HepG2 (cell line): ENCODE results near the gene SLC35A1. TPM values are rescaled to one million over a fixed set of nuclear protein-coding genes. Genes with fewer than 3 reads are reported as not detected.
A peak's percentile ranks its signal among the peaks of the same experiment; 100 is the strongest.

Experiments used
- BORCS8-MEF2B ChIP-seq: sonication (generic); formaldehyde crosslinking; IDR thresholded peaks from 2 replicates; pipeline ENCODE4 v1.8.0; 2022; ENCODE audit warnings: mild to moderate bottlenecking, missing genetic modification reagents
- DPF2 ChIP-seq: sonication (generic); formaldehyde crosslinking; IDR thresholded peaks from 2 replicates; pipeline ENCODE4 v1.4.0; 2020; ENCODE audit warnings: mild to moderate bottlenecking, low read depth, missing genetic modification reagents, borderline replicate concordance
- MIXL1 ChIP-seq: IDR thresholded peaks from 2 replicates; pipeline ENCODE4 v1.6.1; 2016
- NCOA1 ChIP-seq: sonication (generic); formaldehyde crosslinking; IDR thresholded peaks from 2 replicates; pipeline ENCODE4 v1.9.0; 2021; ENCODE audit warnings: missing genetic modification reagents
- PAXIP1 ChIP-seq: sonication (generic); formaldehyde crosslinking; conservative IDR thresholded peaks from 2 replicates; pipeline ENCODE4 v1.4.0; 2020; ENCODE audit warnings: mild to moderate bottlenecking, missing genetic modification reagents, moderate library complexity
- PHF21A ChIP-seq: sonication (generic); formaldehyde crosslinking; IDR thresholded peaks from 2 replicates; pipeline ENCODE4 v1.5.0; 2020; ENCODE audit warnings: mild to moderate bottlenecking, missing genetic modification reagents
- REL ChIP-seq: sonication (generic); formaldehyde crosslinking; conservative IDR thresholded peaks from 2 replicates; pipeline ENCODE4 v1.8.0; 2022; ENCODE audit warnings: mild to moderate bottlenecking, missing genetic modification reagents, moderate library complexity
- REPIN1 ChIP-seq: sonication (generic); formaldehyde crosslinking; IDR thresholded peaks from 2 replicates; pipeline ENCODE4 v1.8.0; 2022; ENCODE audit warnings: missing genetic modification reagents, low read depth, mild to moderate bottlenecking, borderline replicate concordance
- TFDP1 ChIP-seq: IDR thresholded peaks from 2 replicates; pipeline ENCODE4 v1.6.1; 2016; ENCODE audit warnings: missing compliant biosample characterization, missing genetic modification reagents, borderline replicate concordance
- TFE3 ChIP-seq: IDR thresholded peaks from 2 replicates; pipeline ENCODE4 v1.6.1; 2016
- THAP9 ChIP-seq: sonication (generic); formaldehyde crosslinking; IDR thresholded peaks from 2 replicates; pipeline ENCODE4; 2020; ENCODE audit warnings: missing genetic modification reagents, mild to moderate bottlenecking, borderline replicate concordance
- TOPORS ChIP-seq: sonication (generic); formaldehyde crosslinking; IDR thresholded peaks from 2 replicates; pipeline ENCODE4 v1.8.0; 2023; ENCODE audit warnings: mild to moderate bottlenecking, missing genetic modification reagents
- TP53 ChIP-seq: sonication (generic); formaldehyde crosslinking; conservative IDR thresholded peaks from 2 replicates; pipeline ENCODE4 v1.4.0; 2020; ENCODE audit warnings: missing genetic modification reagents
- ZBTB33 ChIP-seq: sonication (generic); formaldehyde crosslinking; IDR thresholded peaks from 2 replicates; pipeline ENCODE4 v1.4.0; 2020; ENCODE audit warnings: missing genetic modification reagents
- ZKSCAN8 ChIP-seq: IDR thresholded peaks from 2 replicates; pipeline ENCODE4 v1.6.1; 2016; ENCODE audit warnings: borderline replicate concordance, missing genetic modification reagents, missing compliant biosample characterization
- ZNF143 ChIP-seq: sonication (generic); formaldehyde crosslinking; IDR thresholded peaks from 2 replicates; pipeline ENCODE4 v1.4.0; 2020; ENCODE audit warnings: missing genetic modification reagents
- ZNF577 ChIP-seq: sonication (generic); formaldehyde crosslinking; IDR thresholded peaks from 2 replicates; pipeline ENCODE4 v1.4.0; 2020; ENCODE audit warnings: mild to moderate bottlenecking, low read depth, missing genetic modification reagents, borderline replicate concordance
- ZNF879 ChIP-seq: sonication (generic); formaldehyde crosslinking; IDR thresholded peaks from 2 replicates; pipeline ENCODE4 v1.8.1; 2023; ENCODE audit warnings: missing genetic modification reagents
- ZSCAN25 ChIP-seq: sonication (generic); formaldehyde crosslinking; IDR thresholded peaks from 2 replicates; pipeline ENCODE4 v1.8.0; 2022; ENCODE audit warnings: mild to moderate bottlenecking, missing genetic modification reagents
- ZSCAN9 ChIP-seq: IDR thresholded peaks from 2 replicates; pipeline ENCODE4 v1.6.1; 2016; ENCODE audit warnings: borderline replicate concordance
- polyA plus RNA-seq, 8 experiments: library from polyadenylated mRNA; depleted of rRNA in 3 of 8; stranded (reverse) in 7 of 8; unstranded in 1 of 8; fragments of >200 nt; fragmentation: Illumina TruSeq in 4 of 8; extraction: Trizol in 4 of 8; gene quantifications; 2 replicates each; pipeline versions ENCODE4 v1.2.1 to v1.2.3, GENCODE V29; 2011 to 2016; ENCODE audit warnings: low read depth in 4 of 8, missing spikeins in 1 of 8, mixed read lengths in 1 of 8; ENCODE audit not compliant: insufficient read depth in 1 of 8
- total RNA-seq, 5 experiments: library from RNA; depleted of rRNA; stranded (reverse); fragments of >200 nt; fragmentation: Illumina TruSeq; extraction: Trizol; gene quantifications; 2 replicates each; pipeline ENCODE4 v1.2.3, GENCODE V29; 2016; ENCODE audit warnings: low read depth in 1 of 5

Gene SLC35A1
- total and polyA plus RNA-seq, 2 of the 13 experiments (the other 11 are each of a cell fraction or from before 2014, with no cell fraction given), result 24.8 to 25.1 TPM

GRCh38 chr6:87436435-87436834 is 36.3 kb upstream of the SLC35A1 start (continued):
- TF ChIP-seq ZKSCAN8 (CRISPR knock-in tag) (no peak), ZNF143 (no peak), REL (no peak), REPIN1 (CRISPR knock-in tag) (peak; percentile 53; the same call in 1 of the 2 replicates), MIXL1 (CRISPR knock-in tag) (peak; percentile 82), PHF21A (CRISPR knock-in tag) (no peak), PAXIP1 (CRISPR knock-in tag) (no peak), ZNF577 (CRISPR knock-in tag) (no peak), ZNF879 (0 out of 2 replicates have a peak, but pooled peaks have one; percentile 35), TP53 (CRISPR knock-in tag) (no peak), TOPORS (CRISPR knock-in tag) (0 out of 2 replicates have a peak, but pooled peaks have one; percentile 39), ZSCAN25 (CRISPR knock-in tag) (no peak), DPF2 (no peak), NCOA1 (CRISPR knock-in tag) (no peak), TFE3 (peak; percentile 87), TFDP1 (CRISPR knock-in tag) (no peak), THAP9 (CRISPR knock-in tag) (no peak), ZBTB33 (CRISPR knock-in tag) (no peak), BORCS8-MEF2B (CRISPR knock-in tag) (peak; percentile 88), ZSCAN9 (CRISPR knock-in tag) (peak; percentile 96)
